GM12878 (cell line): ENCODE data around the gene DAPK3.

Experiments
- NR2C1 ChIP-seq: fragments of 450-650 bp; IDR thresholded peaks from 2 replicates; pipeline ENCODE4 v1.6.1; 2017; ENCODE audit warnings: antibody characterized with exemption, mild to moderate bottlenecking, moderate library complexity
- YY1 ChIP-seq: IDR thresholded peaks from 2 replicates; pipeline ENCODE4 v1.6.1; 2011; ENCODE audit warnings: low read depth, mild to moderate bottlenecking, low read length
- ZNF384 ChIP-seq: IDR thresholded peaks from 2 replicates; pipeline ENCODE4 v1.6.1; 2012; ENCODE audit warnings: low read depth, mild to moderate bottlenecking, low read length, improper control_type of control experiment, borderline replicate concordance
- TF ChIP-seq, protein P1 (sequence below): IDR thresholded peaks from 2 replicates; pipeline ENCODE4 v1.6.1; 2011; ENCODE audit warnings: low read depth, low read length, improper control_type of control experiment, borderline replicate concordance
- TF ChIP-seq, protein P2 (sequence below), 3 experiments: IDR thresholded peaks in 2 of 3; conservative IDR thresholded peaks in 1 of 3; 2 replicates each; pipeline ENCODE4 v1.5.1; 2011; ENCODE audit warnings: low read depth in 3 of 3, low read length in 3 of 3, mild to moderate bottlenecking in 3 of 3, control low read depth in 2 of 3, moderate library complexity in 2 of 3, inconsistent platforms in 1 of 3, mixed read lengths in 1 of 3; ENCODE audit not compliant: control insufficient read depth in 2 of 3, insufficient read depth in 1 of 3; ENCODE audit errors: extremely low read depth in 1 of 3
- TF ChIP-seq, protein P3 (sequence below): IDR thresholded peaks from 2 replicates; pipeline ENCODE4 v1.6.1; 2012; ENCODE audit warnings: low read length, inconsistent platforms
- TF ChIP-seq, protein P4 (sequence below): fragments of 450-650 bp; IDR thresholded peaks from 2 replicates; pipeline ENCODE4 v1.6.1; 2017; ENCODE audit warnings: mild to moderate bottlenecking, moderate library complexity

DNA sequence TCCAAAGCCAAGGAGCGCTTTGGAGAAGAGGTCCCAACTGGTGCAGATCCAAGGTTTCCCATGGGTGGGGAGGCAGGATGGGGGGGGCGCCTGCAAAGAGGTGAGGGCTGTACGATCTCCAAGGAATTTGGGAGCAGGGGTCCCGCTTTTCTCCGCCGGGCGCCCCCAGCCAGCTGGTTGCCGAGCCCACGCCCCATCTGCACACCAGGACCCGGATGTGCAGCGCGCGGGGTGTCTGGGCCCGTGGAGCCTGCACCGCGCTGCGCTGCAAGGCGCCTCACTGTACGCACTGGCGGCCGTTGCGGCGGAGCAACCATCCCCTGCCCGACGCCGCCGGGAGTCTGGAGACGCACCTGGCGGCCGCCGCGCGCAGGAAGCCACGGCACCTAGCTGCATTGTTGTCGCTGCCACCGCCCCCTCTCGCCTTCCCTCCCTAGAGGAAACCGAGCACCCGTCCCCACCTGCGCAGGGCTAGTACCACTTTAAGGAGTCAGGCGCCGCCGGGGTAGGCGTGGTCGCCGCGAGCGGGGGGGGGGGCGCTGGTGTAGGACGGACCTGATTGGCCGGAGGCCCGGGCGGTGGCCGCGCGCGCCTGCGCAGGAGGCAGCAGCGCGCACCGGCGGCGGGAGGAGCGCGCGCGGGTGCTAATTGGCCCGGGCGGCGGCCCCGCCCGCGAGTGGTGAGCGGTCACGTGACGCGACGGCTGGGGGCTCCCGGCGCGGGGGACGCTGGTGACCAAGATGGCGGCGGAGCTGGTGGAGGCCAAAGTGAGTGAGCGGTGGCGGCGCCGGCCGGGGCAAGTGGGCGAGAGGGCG lies 36.3 kb upstream of the DAPK3 start, which contains the start of gene PIAS4:
- TF ChIP-seq, protein P1, sequence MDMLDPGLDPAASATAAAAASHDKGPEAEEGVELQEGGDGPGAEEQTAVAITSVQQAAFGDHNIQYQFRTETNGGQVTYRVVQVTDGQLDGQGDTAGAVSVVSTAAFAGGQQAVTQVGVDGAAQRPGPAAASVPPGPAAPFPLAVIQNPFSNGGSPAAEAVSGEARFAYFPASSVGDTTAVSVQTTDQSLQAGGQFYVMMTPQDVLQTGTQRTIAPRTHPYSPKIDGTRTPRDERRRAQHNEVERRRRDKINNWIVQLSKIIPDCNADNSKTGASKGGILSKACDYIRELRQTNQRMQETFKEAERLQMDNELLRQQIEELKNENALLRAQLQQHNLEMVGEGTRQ, result peak; percentile 91
- TF ChIP-seq, protein P2, sequence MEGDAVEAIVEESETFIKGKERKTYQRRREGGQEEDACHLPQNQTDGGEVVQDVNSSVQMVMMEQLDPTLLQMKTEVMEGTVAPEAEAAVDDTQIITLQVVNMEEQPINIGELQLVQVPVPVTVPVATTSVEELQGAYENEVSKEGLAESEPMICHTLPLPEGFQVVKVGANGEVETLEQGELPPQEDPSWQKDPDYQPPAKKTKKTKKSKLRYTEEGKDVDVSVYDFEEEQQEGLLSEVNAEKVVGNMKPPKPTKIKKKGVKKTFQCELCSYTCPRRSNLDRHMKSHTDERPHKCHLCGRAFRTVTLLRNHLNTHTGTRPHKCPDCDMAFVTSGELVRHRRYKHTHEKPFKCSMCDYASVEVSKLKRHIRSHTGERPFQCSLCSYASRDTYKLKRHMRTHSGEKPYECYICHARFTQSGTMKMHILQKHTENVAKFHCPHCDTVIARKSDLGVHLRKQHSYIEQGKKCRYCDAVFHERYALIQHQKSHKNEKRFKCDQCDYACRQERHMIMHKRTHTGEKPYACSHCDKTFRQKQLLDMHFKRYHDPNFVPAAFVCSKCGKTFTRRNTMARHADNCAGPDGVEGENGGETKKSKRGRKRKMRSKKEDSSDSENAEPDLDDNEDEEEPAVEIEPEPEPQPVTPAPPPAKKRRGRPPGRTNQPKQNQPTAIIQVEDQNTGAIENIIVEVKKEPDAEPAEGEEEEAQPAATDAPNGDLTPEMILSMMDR (IDR thresholded peaks at IDR 0.05 in 2 of 3, conservative IDR thresholded peaks at IDR 0.05 in 1 of 3; ENCODE audit: control insufficient read depth in 2 of 3, extremely low read depth in 1 of 3, insufficient read depth in 1 of 3, low read depth in 3 of 3, low read length in 3 of 3), result 0 out of 6 replicates have a peak, but pooled peaks of 1 of the 3 experiments have one; percentile 3
- TF ChIP-seq ZNF384 (no peak), NR2C1 (peak; percentile 30), YY1 (peak; percentile 97)
- TF ChIP-seq, protein P3, sequence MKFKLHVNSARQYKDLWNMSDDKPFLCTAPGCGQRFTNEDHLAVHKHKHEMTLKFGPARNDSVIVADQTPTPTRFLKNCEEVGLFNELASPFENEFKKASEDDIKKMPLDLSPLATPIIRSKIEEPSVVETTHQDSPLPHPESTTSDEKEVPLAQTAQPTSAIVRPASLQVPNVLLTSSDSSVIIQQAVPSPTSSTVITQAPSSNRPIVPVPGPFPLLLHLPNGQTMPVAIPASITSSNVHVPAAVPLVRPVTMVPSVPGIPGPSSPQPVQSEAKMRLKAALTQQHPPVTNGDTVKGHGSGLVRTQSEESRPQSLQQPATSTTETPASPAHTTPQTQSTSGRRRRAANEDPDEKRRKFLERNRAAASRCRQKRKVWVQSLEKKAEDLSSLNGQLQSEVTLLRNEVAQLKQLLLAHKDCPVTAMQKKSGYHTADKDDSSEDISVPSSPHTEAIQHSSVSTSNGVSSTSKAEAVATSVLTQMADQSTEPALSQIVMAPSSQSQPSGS, result no peak
- TF ChIP-seq, protein P4, sequence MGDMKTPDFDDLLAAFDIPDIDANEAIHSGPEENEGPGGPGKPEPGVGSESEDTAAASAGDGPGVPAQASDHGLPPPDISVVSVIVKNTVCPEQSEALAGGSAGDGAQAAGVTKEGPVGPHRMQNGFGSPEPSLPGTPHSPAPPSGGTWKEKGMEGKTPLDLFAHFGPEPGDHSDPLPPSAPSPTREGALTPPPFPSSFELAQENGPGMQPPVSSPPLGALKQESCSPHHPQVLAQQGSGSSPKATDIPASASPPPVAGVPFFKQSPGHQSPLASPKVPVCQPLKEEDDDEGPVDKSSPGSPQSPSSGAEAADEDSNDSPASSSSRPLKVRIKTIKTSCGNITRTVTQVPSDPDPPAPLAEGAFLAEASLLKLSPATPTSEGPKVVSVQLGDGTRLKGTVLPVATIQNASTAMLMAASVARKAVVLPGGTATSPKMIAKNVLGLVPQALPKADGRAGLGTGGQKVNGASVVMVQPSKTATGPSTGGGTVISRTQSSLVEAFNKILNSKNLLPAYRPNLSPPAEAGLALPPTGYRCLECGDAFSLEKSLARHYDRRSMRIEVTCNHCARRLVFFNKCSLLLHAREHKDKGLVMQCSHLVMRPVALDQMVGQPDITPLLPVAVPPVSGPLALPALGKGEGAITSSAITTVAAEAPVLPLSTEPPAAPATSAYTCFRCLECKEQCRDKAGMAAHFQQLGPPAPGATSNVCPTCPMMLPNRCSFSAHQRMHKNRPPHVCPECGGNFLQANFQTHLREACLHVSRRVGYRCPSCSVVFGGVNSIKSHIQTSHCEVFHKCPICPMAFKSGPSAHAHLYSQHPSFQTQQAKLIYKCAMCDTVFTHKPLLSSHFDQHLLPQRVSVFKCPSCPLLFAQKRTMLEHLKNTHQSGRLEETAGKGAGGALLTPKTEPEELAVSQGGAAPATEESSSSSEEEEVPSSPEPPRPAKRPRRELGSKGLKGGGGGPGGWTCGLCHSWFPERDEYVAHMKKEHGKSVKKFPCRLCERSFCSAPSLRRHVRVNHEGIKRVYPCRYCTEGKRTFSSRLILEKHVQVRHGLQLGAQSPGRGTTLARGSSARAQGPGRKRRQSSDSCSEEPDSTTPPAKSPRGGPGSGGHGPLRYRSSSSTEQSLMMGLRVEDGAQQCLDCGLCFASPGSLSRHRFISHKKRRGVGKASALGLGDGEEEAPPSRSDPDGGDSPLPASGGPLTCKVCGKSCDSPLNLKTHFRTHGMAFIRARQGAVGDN, result peak; percentile 38
